HEK293 (cell line): ENCODE measurements around the gene LOXL1.

Source experiments
- CTCF ChIP-seq: fragments of 450-650 bp; formaldehyde crosslinking; IDR thresholded peaks from 2 replicates; pipeline ENCODE4 v1.5.1; 2016; ENCODE audit warnings: missing biosample characterization, missing genetic modification characterization
- KLF7 ChIP-seq: fragments of 450-650 bp; formaldehyde crosslinking; IDR thresholded peaks from 2 replicates; pipeline ENCODE4 v1.5.1; 2016; ENCODE audit warnings: missing biosample characterization, missing genetic modification characterization, borderline replicate concordance
- PATZ1 ChIP-seq: fragments of 450-650 bp; formaldehyde crosslinking; IDR thresholded peaks from 2 replicates; pipeline ENCODE4 v1.5.1; 2016; ENCODE audit warnings: missing biosample characterization, missing genetic modification characterization
- ZBTB10 ChIP-seq: fragments of 450-650 bp; formaldehyde crosslinking; IDR thresholded peaks from 2 replicates; pipeline ENCODE4 v1.5.1; 2016; ENCODE audit warnings: missing biosample characterization, missing genetic modification characterization
- ZBTB7A ChIP-seq: fragments of 450-650 bp; formaldehyde crosslinking; IDR thresholded peaks from 2 replicates; pipeline ENCODE4 v1.5.1; 2016; ENCODE audit warnings: low read depth, missing biosample characterization, missing genetic modification characterization
- ZFHX2 ChIP-seq: fragments of 450-650 bp; formaldehyde crosslinking; conservative IDR thresholded peaks from 2 replicates; pipeline ENCODE4 v1.5.1; 2016; ENCODE audit warnings: missing biosample characterization, missing genetic modification characterization
- ZFP37 ChIP-seq: fragments of 450-650 bp; formaldehyde crosslinking; IDR thresholded peaks from 2 replicates; pipeline ENCODE4 v1.5.1; 2016; ENCODE audit warnings: missing biosample characterization, missing genetic modification characterization
- ZNF10 ChIP-seq: fragments of 450-650 bp; formaldehyde crosslinking; IDR thresholded peaks from 2 replicates; pipeline ENCODE4 v1.5.1; 2017; ENCODE audit warnings: missing biosample characterization, missing genetic modification characterization
- ZNF184 ChIP-seq: fragments of 450-650 bp; IDR thresholded peaks from 2 replicates; pipeline ENCODE4 v1.5.1; 2018; ENCODE audit warnings: missing biosample characterization, mild to moderate bottlenecking, missing genetic modification characterization
- ZNF274 ChIP-seq, 2 experiments: fragments of 200-500 bp in 1 of 2; fragments of 450-650 bp in 1 of 2; sonication (Bioruptor generic) in 1 of 2; formaldehyde crosslinking in 1 of 2; IDR thresholded peaks; 2 replicates each; pipeline versions ENCODE4 v1.5.1 to v1.6.1; 2014 to 2016; ENCODE audit warnings: borderline replicate concordance in 1 of 2, inconsistent platforms in 1 of 2, low read length in 1 of 2, missing biosample characterization in 1 of 2, missing genetic modification characterization in 1 of 2
- ZNF473 ChIP-seq: fragments of 450-650 bp; formaldehyde crosslinking; IDR thresholded peaks from 2 replicates; pipeline ENCODE4 v1.5.1; 2017; ENCODE audit warnings: missing biosample characterization, missing genetic modification characterization
- ZNF513 ChIP-seq: fragments of 450-650 bp; IDR thresholded peaks from 2 replicates; pipeline ENCODE4 v1.5.1; 2018; ENCODE audit warnings: missing biosample characterization, missing genetic modification characterization
- ZNF639 ChIP-seq: fragments of 450-650 bp; formaldehyde crosslinking; IDR thresholded peaks from 2 replicates; pipeline ENCODE4 v1.5.1; 2016; ENCODE audit warnings: missing biosample characterization, missing genetic modification characterization

- TF ChIP-seq PATZ1 (tag by site-specific recombination) = no peak
- no peak for TF ChIP-seq ZBTB7A
- TF ChIP-seq ZNF513 = no peak
- TF ChIP-seq ZNF639 = no peak
- TF ChIP-seq CTCF (tag by site-specific recombination) = no peak
- no peak for TF ChIP-seq ZNF10 (tag by site-specific recombination)
- TF ChIP-seq ZNF184 (tag by site-specific recombination) = no peak
- TF ChIP-seq ZFP37 (tag by site-specific recombination) = no peak
- no peak for TF ChIP-seq ZFHX2 (tag by site-specific recombination)
- TF ChIP-seq KLF7 = no peak
- no peak for TF ChIP-seq ZBTB10 (tag by site-specific recombination)
- TF ChIP-seq ZNF274 (IDR thresholded peaks at IDR 0.05; ENCODE audit: low read length) = no peak
- TF ChIP-seq ZNF274 (tag by site-specific recombination; IDR thresholded peaks at IDR 0.05; ENCODE audit: borderline replicate concordance) = no peak
- no peak for TF ChIP-seq ZNF473
These were observed 58.1 kb downstream of the LOXL1 start for GRCh38 chr15:73984208-73984979.
